Mesodermal cell (in vitro differentiated cells): Measurements from ENCODE around the gene DNAJA1.

Experiments used
- H3K27ac ChIP-seq: 2 replicates; pipeline ENCODE4 v1.7.0; 2013; ENCODE audit warnings: mild to moderate bottlenecking, low read depth, low read length, moderate library complexity; ENCODE audit not compliant: severe bottlenecking
- H3K36me3 ChIP-seq: 2 replicates; pipeline ENCODE4 v1.7.1; 2013; ENCODE audit warnings: mild to moderate bottlenecking, low read length, moderate library complexity; ENCODE audit not compliant: control insufficient read depth, insufficient read depth
- H3K4me1 ChIP-seq: one replicate; pipeline ENCODE4 v1.7.1; 2013; ENCODE audit warnings: mild to moderate bottlenecking, low read length; ENCODE audit not compliant: insufficient read depth, control insufficient read depth, poor library complexity, severe bottlenecking
- H3K4me3 ChIP-seq: 2 replicates; pipeline ENCODE4 v1.7.0; 2013; ENCODE audit warnings: low read length, control low read depth, mild to moderate bottlenecking; ENCODE audit not compliant: insufficient read depth, poor library complexity, severe bottlenecking; ENCODE audit errors: extremely low read depth
- H3K9me3 ChIP-seq: 2 replicates; pipeline ENCODE4 v1.7.1; 2013; ENCODE audit warnings: mild to moderate bottlenecking, low read length, moderate library complexity; ENCODE audit not compliant: control insufficient read depth
- WGBS, 2 experiments: methylation state at CpG; one replicate each; pipeline ENCODE4 v1.1.5; 2013; ENCODE audit warnings: missing lambda C conversion rate in 2 of 2; ENCODE audit not compliant: insufficient coverage in 2 of 2; 5-methylcytosine and 5-hydroxymethylcytosine counted together

DNAJA1 gene

DNA sequence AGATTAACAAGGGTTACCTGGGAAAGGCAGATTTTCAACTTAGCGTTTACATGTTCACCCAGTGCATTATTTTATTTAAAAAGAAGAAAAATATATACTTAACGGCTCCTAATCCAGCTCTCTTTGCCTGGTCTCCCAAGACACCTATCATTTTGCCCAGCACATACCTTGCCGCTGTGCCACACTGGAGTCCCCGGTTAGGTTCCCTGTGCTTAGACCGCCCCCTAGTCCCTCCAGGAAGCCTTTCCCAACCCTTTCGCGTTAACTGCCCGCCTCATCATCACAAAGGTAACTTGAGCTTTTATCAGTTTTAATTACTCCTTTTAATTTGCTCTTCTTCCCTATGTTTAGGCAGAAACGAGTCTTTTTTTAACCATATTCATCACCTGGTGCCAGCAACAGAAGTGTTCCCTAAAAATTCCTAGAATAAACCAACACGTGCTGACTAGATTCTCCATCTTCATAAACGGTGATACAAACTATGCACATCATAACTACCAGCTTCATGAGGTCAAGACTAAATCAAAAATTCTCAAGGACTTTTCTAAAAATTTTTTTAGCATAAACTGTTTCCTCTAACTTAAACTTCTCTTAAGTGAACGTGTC is 19.7 kb downstream of the DNAJA1 start:
- H3K36me3 ChIP-seq = peaks cover 58% of the 10 kb centered on the region
- peak overlapping the region; percentile 42 for H3K4me3 ChIP-seq
- H3K4me1 ChIP-seq = peaks cover 5% of the 10 kb centered on the region
- H3K27ac ChIP-seq = peak overlapping the region; percentile 81
- 39 to 40% methylated on average over 11 of the region's 12 CpGs for WGBS, 2 experiments
- no peaks in the 10 kb centered on the region for H3K9me3 ChIP-seq

DNA sequence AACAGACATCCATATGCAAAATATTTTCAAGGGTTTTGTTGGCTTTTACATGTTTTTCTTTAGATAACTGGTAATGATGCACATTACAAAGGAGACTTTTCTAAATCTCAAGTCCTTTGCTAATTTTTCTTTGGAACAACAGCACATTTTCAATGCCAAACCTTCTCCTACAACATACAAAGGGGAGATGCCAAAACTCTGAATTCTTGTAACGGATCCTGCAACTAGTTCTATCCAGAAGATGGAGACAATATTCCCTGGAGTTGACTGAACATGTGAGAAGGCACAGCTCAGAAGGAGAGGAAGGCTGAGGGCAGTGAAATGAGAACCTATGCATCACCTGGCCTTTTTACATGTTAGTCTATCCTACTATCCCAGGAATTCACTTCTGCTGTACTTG is 21.0 kb downstream of the DNAJA1 start:
- peaks cover 50% of the 10 kb centered on the region for H3K36me3 ChIP-seq
- no peak overlapping the region for H3K4me3 ChIP-seq
- no peak overlapping the region for H3K27ac ChIP-seq
- no peaks in the 10 kb centered on the region for H3K9me3 ChIP-seq
- peaks cover 5% of the 10 kb centered on the region for H3K4me1 ChIP-seq
- 80% methylated on average over 1 of the region's 1 CpG; no CpG with 5 or more reads in 1 of the 2 experiments for whole genome bisulfite sequencing, 2 experiments

DNA sequence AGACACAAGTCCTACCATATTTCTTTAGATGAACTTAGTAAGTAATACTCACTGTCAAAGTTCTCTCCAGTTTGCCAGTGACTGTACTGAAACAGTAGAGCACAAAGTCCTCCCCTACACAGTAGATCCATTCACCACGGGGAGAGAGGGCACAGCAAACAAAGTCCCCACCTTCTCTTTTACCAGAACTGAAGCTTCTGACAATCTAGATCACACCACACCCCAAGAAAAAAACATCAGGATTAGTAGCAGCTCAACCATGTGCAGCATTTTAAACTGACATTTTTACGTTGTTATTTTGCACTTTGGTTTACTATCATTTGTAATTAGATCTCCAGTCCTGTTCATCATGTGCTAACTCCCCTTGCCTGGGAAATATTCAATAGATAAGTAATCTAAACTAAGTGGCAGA is 23.0 kb downstream of the DNAJA1 start:
- H3K4me1 ChIP-seq = peaks cover 5% of the 10 kb centered on the region
- H3K4me3 ChIP-seq = no peak overlapping the region
- H3K27ac ChIP-seq = no peak overlapping the region
- 100% methylated on average over 1 of the region's 2 CpGs; no CpG with 5 or more reads in 1 of the 2 experiments for WGBS, 2 experiments
- H3K9me3 ChIP-seq = no peaks in the 10 kb centered on the region
- peaks cover 65% of the 10 kb centered on the region for H3K36me3 ChIP-seq

- Histone ChIP-seq H3K4me3 (no peak overlapping the region), H3K36me3 (peaks cover 83% of the 10 kb centered on the region), H3K27ac (no peak overlapping the region), H3K4me1 (peaks cover 5% of the 10 kb centered on the region), H3K9me3 (no peaks in the 10 kb centered on the region)
- WGBS, 2 experiments = 100% methylated on average over 1 of the region's 2 CpGs
Observed at GRCh38 chr9:33049680-33050361, 24.7 kb downstream of the DNAJA1 start.

DNA sequence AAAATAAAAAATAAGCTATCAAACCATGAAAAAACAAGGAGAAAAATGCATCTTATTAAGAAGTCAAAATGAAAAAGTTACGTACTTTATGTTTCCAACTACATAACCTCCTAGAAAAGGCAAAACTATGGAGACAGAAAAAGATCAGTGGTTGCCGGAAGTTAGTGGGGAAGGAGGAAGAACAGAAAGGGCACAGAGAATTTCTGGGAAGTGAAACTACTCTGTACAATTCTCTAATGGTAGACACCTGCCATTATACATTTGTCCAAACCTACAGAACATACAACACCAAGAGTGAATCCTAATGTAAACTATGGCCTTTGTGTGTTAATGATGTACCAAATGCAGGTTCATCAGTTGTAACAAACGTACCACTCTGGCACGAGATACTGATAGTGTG is 26.1 kb downstream of the DNAJA1 start:
- peaks cover 85% of the 10 kb centered on the region for H3K36me3 ChIP-seq
- H3K4me1 ChIP-seq = no peaks in the 10 kb centered on the region
- no peak overlapping the region for H3K27ac ChIP-seq
- no peaks in the 10 kb centered on the region for H3K9me3 ChIP-seq
- WGBS, 2 experiments = 92 to 100% methylated on average over 2 of the region's 4 CpGs
- H3K4me3 ChIP-seq = no peak overlapping the region

- Histone ChIP-seq H3K27ac (no peak overlapping the region), H3K4me3 (no peak overlapping the region), H3K9me3 (no peaks in the 10 kb centered on the region), H3K36me3 (peaks cover 96% of the 10 kb centered on the region), H3K4me1 (no peaks in the 10 kb centered on the region)
- 100% methylated on average over 1 to 2 of the region's 5 CpGs for WGBS, 2 experiments
Observed at GRCh38 chr9:33065157-33066076, 40.3 kb downstream of the DNAJA1 start.

DNA sequence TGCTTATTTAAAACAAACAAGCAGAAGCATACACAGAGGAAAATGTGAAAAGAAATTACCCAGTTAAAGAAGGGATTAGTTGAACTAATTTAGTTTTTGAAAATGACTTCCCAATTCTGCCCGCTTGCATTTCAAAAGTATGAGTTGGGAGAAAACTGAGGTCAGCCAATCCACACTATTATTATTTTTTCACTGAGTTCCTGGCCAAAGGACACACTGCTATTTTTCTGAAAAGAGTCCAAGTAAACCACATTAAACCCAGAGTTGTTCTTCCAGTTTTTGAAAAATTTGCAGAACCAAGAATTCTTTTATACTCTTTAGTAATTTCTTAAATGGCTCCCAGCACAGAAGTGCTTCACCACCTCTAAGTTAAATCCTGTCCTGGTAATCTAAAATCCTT is 43.9 kb downstream of the DNAJA1 start:
- peaks cover 97% of the 10 kb centered on the region for H3K36me3 ChIP-seq
- no CpG with 5 or more reads among the region's 1 CpG for WGBS, 2 experiments
- H3K27ac ChIP-seq = no peak overlapping the region
- no peaks in the 10 kb centered on the region for H3K9me3 ChIP-seq
- no peak overlapping the region for H3K4me3 ChIP-seq
- H3K4me1 ChIP-seq = no peaks in the 10 kb centered on the region

DNA sequence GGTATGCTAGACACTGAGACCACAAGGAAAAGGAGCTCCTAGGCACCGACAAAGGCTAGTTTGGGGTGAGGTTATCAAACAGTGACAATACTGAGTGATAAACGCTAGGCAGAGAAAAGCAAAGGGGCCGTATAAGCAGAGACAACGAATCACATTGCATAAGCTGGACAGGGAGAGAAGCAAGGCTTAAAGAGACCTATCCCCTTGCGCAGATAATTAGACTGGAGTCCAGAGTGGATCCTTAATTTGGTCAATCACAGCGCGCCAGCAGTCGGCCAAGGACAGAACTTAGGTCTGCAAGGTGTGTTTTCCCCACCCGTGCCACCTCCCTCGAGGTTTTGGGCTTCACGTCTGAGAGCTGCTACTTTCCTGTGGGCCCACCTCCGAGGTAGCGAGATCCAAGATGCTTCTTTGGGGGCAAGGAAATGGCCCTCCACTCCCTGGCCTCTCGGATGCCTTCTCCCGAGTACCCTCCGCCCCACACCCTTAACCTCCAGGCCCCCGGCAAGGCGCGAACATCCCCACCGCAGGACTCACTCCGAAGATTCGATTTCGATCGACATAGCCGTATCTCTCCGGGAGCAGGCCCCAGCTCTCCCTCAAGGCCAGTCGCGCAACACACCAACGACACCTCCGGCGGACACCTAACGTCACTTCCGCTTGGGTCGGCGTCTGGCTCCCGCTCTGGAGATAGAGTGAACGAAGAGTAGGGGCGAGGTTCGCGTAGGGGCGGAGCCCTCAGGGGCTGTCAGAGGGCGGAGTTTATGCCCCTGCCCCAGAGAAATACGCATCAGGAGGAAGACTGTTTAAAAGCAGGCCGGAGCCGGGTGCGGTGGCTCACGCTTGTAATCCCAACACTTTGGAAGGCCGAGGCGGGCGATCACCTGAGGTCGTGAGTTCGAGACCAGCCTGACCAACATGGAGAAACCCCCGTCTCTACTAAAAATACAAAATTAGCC is 51.3 kb downstream of the DNAJA1 start, which contains the start of gene SMU1:
TSS of gene SMU1 (minus strand) at position 629 of the 959 bp plus-strand sequence. CDS start at position 563, 66 bp downstream.
- peaks cover 29% of the 10 kb centered on the region for H3K36me3 ChIP-seq
- peak within 1 kb of the TSS; percentile 92 for H3K4me3 ChIP-seq
- H3K4me1 ChIP-seq = peaks cover 9% of the 10 kb centered on the region
- H3K27ac ChIP-seq = peak within 1 kb of the TSS; percentile 92
- no peaks in the 10 kb centered on the region for H3K9me3 ChIP-seq
- WGBS, 2 experiments = 0 to 2% methylated on average over 48 of the region's 53 CpGs

GRCh38 chr9:33080534-33080933 is 55.5 kb downstream of the DNAJA1 start:
- Histone ChIP-seq H3K36me3 (no peaks in the 10 kb centered on the region), H3K9me3 (no peaks in the 10 kb centered on the region), H3K4me3 (peak overlapping the region; percentile 26), H3K27ac (no peak overlapping the region), H3K4me1 (peaks cover 1% of the 10 kb centered on the region)
- WGBS, 2 experiments = 91% methylated on average over 3 to 4 of the region's 6 CpGs
